ENCODE measurements around the gene SPRTN.
A peak's percentile ranks its signal among the peaks of the same experiment; 100 is the strongest.

The SPRTN gene

DNA sequence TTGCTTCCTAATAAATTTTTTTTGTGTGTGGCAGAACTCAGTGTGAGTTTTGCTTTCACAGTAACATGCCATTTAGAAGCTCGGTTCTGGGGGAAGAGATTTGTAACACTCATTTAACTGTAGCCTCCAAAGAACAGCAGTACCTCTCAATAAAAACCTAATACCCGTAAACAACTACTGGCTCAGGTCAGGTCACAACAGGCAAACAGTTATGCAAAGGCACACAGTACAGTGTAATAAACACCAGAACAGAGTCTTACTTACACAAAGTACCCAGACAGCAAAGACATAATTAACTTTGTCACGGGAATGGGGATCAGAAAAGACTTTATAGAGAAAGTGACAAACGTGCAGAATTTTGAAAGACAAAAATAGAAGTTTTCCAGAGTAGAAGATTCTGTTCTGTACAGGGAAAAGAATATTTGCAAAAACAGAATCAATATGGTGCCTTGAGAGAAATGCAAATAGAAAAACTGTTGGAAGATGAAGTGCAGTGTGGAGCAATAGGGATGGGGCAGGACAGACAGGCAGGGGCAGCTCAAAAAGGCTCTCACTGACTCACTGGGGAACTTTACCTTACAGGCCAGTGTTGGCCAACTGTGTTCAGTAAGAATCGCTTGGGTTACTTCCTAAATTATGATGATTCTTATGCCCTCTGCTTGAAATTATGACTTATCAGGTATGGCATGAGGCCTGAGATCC lies 45.2 kb downstream of the SPRTN start:
- peaks cover 0 to 27% of the 10 kb centered on the region in 2 donors for H3K4me1 ChIP-seq (ENCODE audit: control insufficient read depth in 1 of 2, insufficient read depth in 2 of 2, low read length in 2 of 2)
- no peak overlapping the region for H3K27ac ChIP-seq (ENCODE audit: low read length)
- H3K36me3 ChIP-seq (ENCODE audit: control insufficient read depth in 1 of 2, insufficient read depth in 2 of 2, low read length in 2 of 2): no peaks in the 10 kb centered on the region
- H3K9me3 ChIP-seq (ENCODE audit: control insufficient read depth in 1 of 2, low read length in 2 of 2): no peaks in the 10 kb centered on the region
- no peaks in the 10 kb centered on the region for H3K27me3 ChIP-seq (ENCODE audit: low read depth, low read length)
- no peak overlapping the region for H3K4me3 ChIP-seq (ENCODE audit: low read depth in 1 of 2, low read length in 2 of 2)

DNA sequence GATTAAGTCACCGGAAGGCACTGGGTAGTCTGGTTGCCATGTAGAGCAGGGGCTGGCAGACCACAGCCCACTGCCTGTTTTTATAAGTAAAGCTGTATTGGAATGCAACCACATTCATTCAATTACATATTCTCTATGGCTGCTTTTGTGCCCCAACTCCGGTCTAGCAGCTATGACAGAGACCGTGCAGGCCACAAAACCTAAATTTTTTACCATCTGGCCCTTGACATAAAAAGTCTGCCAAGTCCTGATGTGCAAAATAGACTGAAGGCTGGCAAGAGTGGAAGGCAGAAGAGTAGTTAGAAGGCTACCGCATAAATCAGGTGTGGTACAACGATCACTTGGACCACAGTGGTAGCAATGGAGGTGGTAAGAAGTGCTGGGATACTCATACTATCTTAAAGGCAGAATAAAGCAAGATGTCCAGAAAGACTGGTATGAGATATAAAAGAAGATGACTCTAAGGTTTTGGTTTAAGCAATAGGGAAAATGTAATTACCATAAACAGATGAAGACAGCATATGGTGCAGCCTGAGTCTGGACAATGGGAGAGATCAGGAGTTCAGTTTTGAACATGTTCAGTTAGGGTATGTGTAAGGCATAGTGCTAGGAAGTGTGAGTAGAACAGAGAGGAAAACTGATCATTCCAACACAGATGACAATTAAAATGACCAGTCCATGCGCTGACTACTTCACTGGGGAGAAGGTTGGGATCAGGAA lies 46.8 kb downstream of the SPRTN start:
- Histone ChIP-seq H3K4me3 (ENCODE audit: low read depth in 1 of 2, low read length in 2 of 2) (no peak overlapping the region), H3K27me3 (ENCODE audit: low read depth, low read length) (no peaks in the 10 kb centered on the region), H3K4me1 (ENCODE audit: control insufficient read depth in 1 of 2, insufficient read depth in 2 of 2, low read length in 2 of 2) (peaks cover 0 to 24% of the 10 kb centered on the region in 2 donors), H3K36me3 (ENCODE audit: control insufficient read depth in 1 of 2, insufficient read depth in 2 of 2, low read length in 2 of 2) (no peaks in the 10 kb centered on the region), H3K9me3 (ENCODE audit: control insufficient read depth in 1 of 2, low read length in 2 of 2) (no peaks in the 10 kb centered on the region), H3K27ac (ENCODE audit: low read length) (no peak overlapping the region)

DNA sequence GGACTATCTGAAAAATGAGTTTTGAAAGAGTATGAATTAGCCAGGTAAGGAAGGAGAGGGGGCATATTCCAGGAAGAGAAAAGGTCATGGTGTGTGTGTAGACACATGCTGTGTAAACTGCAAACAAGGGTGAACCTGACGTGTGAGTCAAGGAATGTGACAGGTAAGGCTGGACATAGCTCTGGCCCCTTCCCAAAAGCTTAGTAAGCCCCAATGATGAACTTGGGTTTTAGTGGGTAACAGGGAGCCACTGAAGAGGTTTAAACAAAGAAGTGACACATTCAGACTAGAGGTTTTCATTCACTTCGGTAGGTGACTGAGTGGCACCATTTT lies 47.3 kb downstream of the SPRTN start:
- H3K4me1 ChIP-seq (ENCODE audit: control insufficient read depth in 1 of 2, insufficient read depth in 2 of 2, low read length in 2 of 2): peaks cover 0 to 24% of the 10 kb centered on the region in 2 donors
- H3K4me3 ChIP-seq (ENCODE audit: low read depth in 1 of 2, low read length in 2 of 2): no peak overlapping the region
- H3K27me3 ChIP-seq (ENCODE audit: low read depth, low read length): no peaks in the 10 kb centered on the region
- H3K9me3 ChIP-seq (ENCODE audit: control insufficient read depth in 1 of 2, low read length in 2 of 2): no peaks in the 10 kb centered on the region
- H3K36me3 ChIP-seq (ENCODE audit: control insufficient read depth in 1 of 2, insufficient read depth in 2 of 2, low read length in 2 of 2): no peaks in the 10 kb centered on the region
- no peak overlapping the region for H3K27ac ChIP-seq (ENCODE audit: low read length)

DNA sequence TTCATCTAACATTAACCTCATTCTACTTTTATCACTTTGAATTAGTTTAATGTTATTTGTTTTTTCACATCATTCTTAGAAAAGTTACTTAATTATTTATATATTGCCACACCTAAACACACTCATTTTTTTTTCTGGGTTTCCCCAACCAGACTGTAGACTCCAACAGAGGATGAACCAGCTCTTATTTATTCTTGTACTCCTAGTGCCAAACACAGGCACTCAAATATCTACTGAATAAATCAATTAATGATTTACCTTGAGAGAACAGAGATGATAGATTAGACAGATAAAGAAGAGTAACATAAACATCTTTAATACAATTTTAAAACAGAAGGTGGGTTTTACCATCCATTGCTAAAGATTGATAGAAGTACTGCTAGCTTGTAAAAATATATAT lies 48.4 kb downstream of the SPRTN start:
- H3K36me3 ChIP-seq (ENCODE audit: control insufficient read depth in 1 of 2, insufficient read depth in 2 of 2, low read length in 2 of 2): no peaks in the 10 kb centered on the region
- no peak overlapping the region for H3K27ac ChIP-seq (ENCODE audit: low read length)
- H3K4me3 ChIP-seq (ENCODE audit: low read depth in 1 of 2, low read length in 2 of 2): no peak overlapping the region
- H3K4me1 ChIP-seq (ENCODE audit: control insufficient read depth in 1 of 2, insufficient read depth in 2 of 2, low read length in 2 of 2): peaks cover 0 to 23% of the 10 kb centered on the region in 2 donors
- no peaks in the 10 kb centered on the region for H3K27me3 ChIP-seq (ENCODE audit: low read depth, low read length)
- H3K9me3 ChIP-seq (ENCODE audit: control insufficient read depth in 1 of 2, low read length in 2 of 2): no peaks in the 10 kb centered on the region

DNA sequence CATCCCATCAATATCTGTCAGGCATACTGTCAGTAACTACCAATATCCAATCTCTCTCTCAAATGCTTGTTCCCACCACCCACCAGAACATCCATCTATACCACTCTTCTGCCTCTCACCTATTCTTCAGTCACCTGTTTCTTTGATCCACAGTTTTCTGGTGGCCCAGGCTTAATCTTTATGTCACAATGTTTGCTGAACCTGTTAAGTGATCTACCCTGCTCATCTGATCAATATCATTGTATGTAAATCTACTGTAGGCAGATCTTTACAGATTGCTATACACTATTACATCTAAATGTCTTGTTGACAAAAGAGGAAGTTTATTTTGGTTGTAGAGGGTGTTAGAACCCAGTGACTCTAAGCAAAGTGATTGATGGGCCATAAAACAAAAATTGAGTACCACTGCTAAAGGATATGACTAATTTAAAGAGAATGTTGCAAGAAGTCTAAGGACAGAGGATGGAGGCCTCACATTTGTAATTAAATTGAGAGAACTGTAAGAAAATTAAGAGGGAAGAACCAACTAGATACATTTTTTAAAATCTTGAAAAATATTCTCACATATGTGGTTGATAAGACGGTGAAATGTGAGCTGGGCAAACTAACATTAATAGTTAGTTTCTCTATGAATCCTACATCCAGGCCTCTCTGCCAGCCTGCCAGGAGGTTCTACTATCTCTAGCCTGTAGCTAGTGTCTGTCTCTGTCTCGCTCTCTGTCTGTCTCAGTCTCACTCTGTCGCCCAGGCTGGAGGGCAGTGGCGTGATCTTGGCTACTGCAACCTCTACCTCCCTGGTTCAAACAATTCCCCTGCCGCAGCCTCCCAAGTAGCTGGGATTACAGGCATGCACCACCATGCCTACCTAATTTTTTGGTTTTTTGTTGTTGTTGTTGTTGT lies 49.9 kb downstream of the SPRTN start:
- Histone ChIP-seq H3K27ac (ENCODE audit: low read length) (no peak overlapping the region), H3K9me3 (ENCODE audit: control insufficient read depth in 1 of 2, low read length in 2 of 2) (no peaks in the 10 kb centered on the region), H3K27me3 (ENCODE audit: low read depth, low read length) (no peaks in the 10 kb centered on the region), H3K36me3 (ENCODE audit: control insufficient read depth in 1 of 2, insufficient read depth in 2 of 2, low read length in 2 of 2) (no peaks in the 10 kb centered on the region), H3K4me3 (ENCODE audit: low read depth in 1 of 2, low read length in 2 of 2) (no peak overlapping the region), H3K4me1 (ENCODE audit: control insufficient read depth in 1 of 2, insufficient read depth in 2 of 2, low read length in 2 of 2) (peaks cover 0 to 11% of the 10 kb centered on the region in 2 donors)

DNA sequence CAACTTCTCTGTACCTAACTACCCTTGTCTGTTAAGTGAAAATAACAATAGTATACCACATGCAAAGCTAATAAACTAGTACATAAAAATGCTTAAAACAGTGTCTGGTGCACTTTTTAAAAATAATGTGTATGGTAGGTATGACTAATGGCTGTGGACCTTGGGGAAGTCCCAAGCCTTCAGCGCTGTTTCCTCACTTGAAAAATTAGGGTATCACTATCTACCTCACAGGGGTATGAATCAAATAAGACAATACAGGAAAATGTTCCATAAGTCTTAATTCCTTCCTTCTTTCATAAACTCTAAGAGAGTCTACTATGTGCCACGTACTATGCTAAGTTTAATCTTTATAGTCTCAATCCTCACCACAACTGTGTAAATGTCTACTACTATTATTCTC lies 52.0 kb downstream of the SPRTN start:
- Histone ChIP-seq H3K4me1 (ENCODE audit: control insufficient read depth in 1 of 2, insufficient read depth in 2 of 2, low read length in 2 of 2) (peaks cover 0 to 14% of the 10 kb centered on the region in 2 donors), H3K36me3 (ENCODE audit: control insufficient read depth in 1 of 2, insufficient read depth in 2 of 2, low read length in 2 of 2) (no peaks in the 10 kb centered on the region), H3K27me3 (ENCODE audit: low read depth, low read length) (no peaks in the 10 kb centered on the region), H3K9me3 (ENCODE audit: control insufficient read depth in 1 of 2, low read length in 2 of 2) (no peaks in the 10 kb centered on the region), H3K4me3 (ENCODE audit: low read depth in 1 of 2, low read length in 2 of 2) (no peak overlapping the region), H3K27ac (ENCODE audit: low read length) (no peak overlapping the region)

DNA sequence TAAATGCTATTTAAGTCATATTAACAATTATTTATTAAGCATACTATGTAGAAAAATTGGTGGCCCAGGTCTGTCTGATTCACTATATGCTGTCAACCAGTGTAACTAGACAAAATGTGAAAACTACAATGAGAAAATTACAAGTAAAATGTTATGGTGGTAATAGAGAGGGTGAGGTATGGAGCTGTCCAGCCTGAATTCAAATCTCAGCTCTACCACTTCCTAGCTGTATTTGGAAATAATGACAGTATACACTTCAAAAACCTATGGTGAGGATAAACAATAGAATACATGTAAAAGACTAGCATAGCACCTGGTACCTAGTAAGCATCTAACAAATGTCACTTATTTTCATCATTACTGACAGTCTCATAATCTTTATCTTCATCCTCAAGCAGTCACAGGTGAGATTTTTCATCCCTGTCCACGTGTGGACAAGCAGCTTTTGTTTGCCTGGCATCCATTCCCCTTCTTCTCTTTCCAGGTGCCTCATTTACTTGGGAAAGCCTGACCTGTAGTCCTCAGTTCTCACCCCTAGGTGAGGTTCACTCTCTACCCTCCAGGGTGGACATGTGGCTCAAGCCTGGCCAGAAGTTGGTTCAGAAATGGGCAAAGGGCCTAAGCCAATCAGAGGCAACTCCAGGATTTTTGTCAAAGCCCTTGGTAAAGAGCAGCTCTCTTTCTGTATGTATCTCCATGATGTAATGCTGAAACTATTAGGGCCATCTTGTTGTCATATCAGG lies 54.5 kb downstream of the SPRTN start:
- no peak overlapping the region for H3K4me3 ChIP-seq (ENCODE audit: low read depth in 1 of 2, low read length in 2 of 2)
- no peaks in the 10 kb centered on the region for H3K36me3 ChIP-seq (ENCODE audit: control insufficient read depth in 1 of 2, insufficient read depth in 2 of 2, low read length in 2 of 2)
- H3K27ac ChIP-seq (ENCODE audit: low read length): no peak overlapping the region
- H3K9me3 ChIP-seq (ENCODE audit: control insufficient read depth in 1 of 2, low read length in 2 of 2): no peaks in the 10 kb centered on the region
- peaks cover 4 to 21% of the 10 kb centered on the region in 2 donors for H3K4me1 ChIP-seq (ENCODE audit: control insufficient read depth in 1 of 2, insufficient read depth in 2 of 2, low read length in 2 of 2)
- no peaks in the 10 kb centered on the region for H3K27me3 ChIP-seq (ENCODE audit: low read depth, low read length)

DNA sequence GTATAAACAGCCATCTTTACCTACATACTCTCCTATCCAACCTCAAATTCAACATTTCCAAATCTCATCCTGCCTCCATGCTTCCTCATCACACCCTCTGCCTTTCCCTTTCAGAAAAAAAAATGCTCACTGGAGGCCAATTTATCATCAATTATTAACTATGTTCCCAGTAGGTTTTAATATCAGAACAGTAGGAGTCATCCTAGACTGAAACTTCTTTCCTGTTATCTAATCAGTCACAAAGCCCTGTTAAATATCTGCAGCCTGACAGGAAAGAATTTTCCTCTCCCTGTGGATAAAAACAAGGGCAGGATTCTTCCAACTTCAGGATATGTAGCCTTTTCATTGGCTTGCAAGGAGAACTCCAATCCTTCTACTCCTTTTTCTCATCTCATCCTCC lies 55.6 kb downstream of the SPRTN start:
- H3K4me1 ChIP-seq (ENCODE audit: control insufficient read depth in 1 of 2, insufficient read depth in 2 of 2, low read length in 2 of 2): peaks cover 4 to 21% of the 10 kb centered on the region in 2 donors
- no peaks in the 10 kb centered on the region for H3K36me3 ChIP-seq (ENCODE audit: control insufficient read depth in 1 of 2, insufficient read depth in 2 of 2, low read length in 2 of 2)
- no peaks in the 10 kb centered on the region for H3K27me3 ChIP-seq (ENCODE audit: low read depth, low read length)
- no peak overlapping the region for H3K27ac ChIP-seq (ENCODE audit: low read length)
- no peak overlapping the region for H3K4me3 ChIP-seq (ENCODE audit: low read depth in 1 of 2, low read length in 2 of 2)
- no peaks in the 10 kb centered on the region for H3K9me3 ChIP-seq (ENCODE audit: control insufficient read depth in 1 of 2, low read length in 2 of 2)

DNA sequence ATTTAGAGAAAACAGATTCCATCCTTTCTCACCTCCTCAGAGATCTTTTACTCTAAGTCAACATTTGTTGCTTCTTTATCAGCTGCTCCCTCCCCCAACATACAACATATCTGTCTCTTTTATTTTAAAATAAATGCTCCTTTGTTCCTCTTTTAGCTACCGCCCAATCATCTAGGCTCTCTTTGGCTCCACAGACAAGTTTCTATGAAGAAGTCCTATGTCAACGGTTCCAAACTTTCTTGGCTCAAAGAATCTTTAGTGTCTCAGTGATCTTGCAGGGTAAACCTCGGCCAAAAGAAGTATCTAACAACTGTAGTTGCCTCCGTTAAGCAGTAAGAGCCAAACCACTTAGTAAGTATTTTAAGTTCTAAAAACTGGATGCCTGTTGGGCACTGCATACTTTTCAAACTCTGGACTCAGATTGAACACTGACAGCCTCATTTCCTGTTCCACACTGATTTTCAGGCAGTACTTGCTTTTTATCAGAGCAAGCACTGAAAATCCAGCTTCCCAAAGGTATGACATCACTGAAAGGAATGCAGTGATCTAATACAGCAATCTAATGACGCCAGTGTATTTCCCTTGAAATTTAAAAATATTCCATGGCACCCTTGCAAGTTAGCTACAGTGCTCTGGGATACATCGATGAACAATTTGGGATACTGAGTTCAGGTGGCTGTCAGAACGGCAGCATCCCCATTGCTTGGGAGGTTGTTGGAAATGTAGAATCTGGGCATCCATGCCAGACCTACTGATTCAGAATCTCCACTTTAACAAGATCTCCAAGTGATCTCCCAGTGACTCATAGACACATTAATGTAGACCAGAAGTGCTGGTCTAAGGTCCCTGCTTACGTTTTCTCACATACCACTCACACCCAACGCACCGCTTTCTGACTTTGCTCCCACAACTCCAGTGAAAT lies 57.2 kb downstream of the SPRTN start:
- H3K27ac ChIP-seq (ENCODE audit: low read length): peak overlapping the region; percentile 66
- peaks cover 4 to 21% of the 10 kb centered on the region in 2 donors for H3K4me1 ChIP-seq (ENCODE audit: control insufficient read depth in 1 of 2, insufficient read depth in 2 of 2, low read length in 2 of 2)
- peak overlapping the region; percentile 2 to 6 for H3K4me3 ChIP-seq (ENCODE audit: low read depth in 1 of 2, low read length in 2 of 2)
- H3K27me3 ChIP-seq (ENCODE audit: low read depth, low read length): no peaks in the 10 kb centered on the region
- no peaks in the 10 kb centered on the region for H3K9me3 ChIP-seq (ENCODE audit: control insufficient read depth in 1 of 2, low read length in 2 of 2)
- H3K36me3 ChIP-seq (ENCODE audit: control insufficient read depth in 1 of 2, insufficient read depth in 2 of 2, low read length in 2 of 2): no peaks in the 10 kb centered on the region

DNA sequence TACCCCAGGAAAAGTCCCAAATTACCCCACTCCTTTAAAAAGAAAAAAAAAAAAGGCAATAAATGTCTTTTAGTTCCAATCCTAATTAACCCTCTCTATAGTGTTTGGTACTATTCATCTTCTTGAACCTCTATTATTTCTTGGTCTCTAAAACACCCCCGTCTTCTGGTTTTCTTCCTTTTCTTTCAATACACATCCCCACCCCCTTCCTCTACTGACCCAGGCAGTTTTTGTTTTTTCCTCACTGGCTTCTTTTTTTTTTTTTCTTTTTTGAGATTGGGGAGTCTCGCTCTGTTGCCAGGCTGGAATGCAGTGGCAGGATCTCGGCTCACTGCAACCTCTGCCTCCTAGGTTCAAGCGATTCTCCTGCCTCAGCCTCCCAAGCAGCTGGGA lies 57.9 kb downstream of the SPRTN start:
- no peaks in the 10 kb centered on the region for H3K9me3 ChIP-seq (ENCODE audit: control insufficient read depth in 1 of 2, low read length in 2 of 2)
- no peaks in the 10 kb centered on the region for H3K36me3 ChIP-seq (ENCODE audit: control insufficient read depth in 1 of 2, insufficient read depth in 2 of 2, low read length in 2 of 2)
- H3K27me3 ChIP-seq (ENCODE audit: low read depth, low read length): no peaks in the 10 kb centered on the region
- H3K4me1 ChIP-seq (ENCODE audit: control insufficient read depth in 1 of 2, insufficient read depth in 2 of 2, low read length in 2 of 2): peaks cover 4 to 21% of the 10 kb centered on the region in 2 donors
- H3K27ac ChIP-seq (ENCODE audit: low read length): peak overlapping the region; percentile 66
- no peak overlapping the region for H3K4me3 ChIP-seq (ENCODE audit: low read depth in 1 of 2, low read length in 2 of 2)
